GM12878 (cell line): ENCODE results near the gene RAD18. TPM values are rescaled to one million over a fixed set of nuclear protein-coding genes. Genes with fewer than 3 reads are reported as not detected.

Experiments
- ETV6 ChIP-seq, 2 experiments: fragments of 450-650 bp in 1 of 2; IDR thresholded peaks in 1 of 2; conservative IDR thresholded peaks in 1 of 2; 2 replicates each; pipeline ENCODE4 v1.6.1; 2014; ENCODE audit warnings: antibody characterized with exemption in 1 of 2, borderline replicate concordance in 1 of 2, low read depth in 1 of 2, mild to moderate bottlenecking in 1 of 2, moderate library complexity in 1 of 2
- IRF3 ChIP-seq: fragments of 450-650 bp; IDR thresholded peaks from 2 replicates; pipeline ENCODE4 v1.6.1; 2014; ENCODE audit warnings: mild to moderate bottlenecking
- MEF2B ChIP-seq: fragments of 450-650 bp; IDR thresholded peaks from 2 replicates; pipeline ENCODE4 v1.6.1; 2018; ENCODE audit warnings: mild to moderate bottlenecking, moderate library complexity; ENCODE audit not compliant: partially characterized antibody, poor library complexity, severe bottlenecking
- NKRF ChIP-seq: fragments of 450-650 bp; conservative IDR thresholded peaks from 2 replicates; pipeline ENCODE4 v1.6.1; 2017; ENCODE audit warnings: mild to moderate bottlenecking, moderate library complexity
- NR2C1 ChIP-seq: fragments of 450-650 bp; IDR thresholded peaks from 2 replicates; pipeline ENCODE4 v1.6.1; 2017; ENCODE audit warnings: antibody characterized with exemption, mild to moderate bottlenecking, moderate library complexity
- NR2C2 ChIP-seq: IDR thresholded peaks from 2 replicates; pipeline ENCODE4 v1.6.1; 2011; ENCODE audit warnings: borderline replicate concordance, low read depth; ENCODE audit not compliant: control insufficient read depth, insufficient read length
- PRDM15 ChIP-seq: fragments of 450-650 bp; formaldehyde crosslinking; IDR thresholded peaks from 2 replicates; pipeline ENCODE4 v1.4.0; 2020; ENCODE audit warnings: mild to moderate bottlenecking, moderate library complexity
- RCOR1 ChIP-seq: conservative IDR thresholded peaks from 2 replicates; pipeline ENCODE4 v1.6.1; 2012; ENCODE audit warnings: low read depth, low read length, improper control_type of control experiment
- RUNX3 ChIP-seq: IDR thresholded peaks from 2 replicates; pipeline ENCODE4 v1.6.1; 2012; ENCODE audit warnings: low read length, inconsistent platforms
- SIX5 ChIP-seq: IDR thresholded peaks from 2 replicates; pipeline ENCODE4 v1.6.1; 2011; ENCODE audit warnings: mild to moderate bottlenecking, low read depth, low read length, moderate library complexity; ENCODE audit not compliant: severe bottlenecking
- SRF ChIP-seq, 2 experiments: IDR thresholded peaks; 2 replicates each; pipeline ENCODE4 v1.6.1; 2011; ENCODE audit warnings: low read depth in 2 of 2, low read length in 2 of 2, mild to moderate bottlenecking in 1 of 2, moderate library complexity in 1 of 2
- STAT3 ChIP-seq: IDR thresholded peaks from 2 replicates; pipeline ENCODE4 v1.6.1; 2011; ENCODE audit warnings: low read depth, low read length, improper control_type of control experiment
- ZBTB33 ChIP-seq: fragments of 450-650 bp; IDR thresholded peaks from 2 replicates; pipeline ENCODE4 v1.6.1; 2017; ENCODE audit warnings: mild to moderate bottlenecking
- ZBTB4 ChIP-seq: fragments of 450-650 bp; formaldehyde crosslinking; IDR thresholded peaks from 2 replicates; pipeline ENCODE4 v1.4.0; 2022; ENCODE audit warnings: mild to moderate bottlenecking, moderate library complexity
- ZNF622 ChIP-seq: fragments of 450-650 bp; IDR thresholded peaks from 2 replicates; pipeline ENCODE4 v1.6.1; 2017; ENCODE audit warnings: mild to moderate bottlenecking, inconsistent platforms
- polyA plus RNA-seq, 11 experiments: library from polyadenylated mRNA; depleted of rRNA in 4 of 11; unstranded in 6 of 11; stranded (reverse) in 5 of 11; fragments of >200 nt; fragmentation: Nextera tagmentation in 4 of 11; fragmentation: Illumina TruSeq in 1 of 11; extraction: Ambion mirVana in 4 of 11; extraction: Trizol in 1 of 11; gene quantifications; 1 replicate in 1 of 11; 2 replicates in 10 of 11; pipeline versions ENCODE4 v1.2.1 to v1.2.3, GENCODE V29; 2011 to 2016; ENCODE audit warnings: inconsistent platforms in 2 of 11, missing spikeins in 2 of 11, low read depth in 1 of 11
- total RNA-seq, 4 experiments: library from RNA; depleted of rRNA in 3 of 4; stranded (reverse); fragments of >200 nt in 3 of 4; fragmentation: Illumina TruSeq in 1 of 4; extraction: Trizol in 1 of 4; gene quantifications; 2 replicates each; pipeline versions ENCODE4 v1.2.1 to v1.2.3, GENCODE V29; 2013 to 2021

The RAD18 gene
- total and polyA plus RNA-seq, 10 of the 15 experiments (the other 5 are each of a cell fraction or from before 2014, with no cell fraction given) = 8.7 to 38.6 (median 19.2) TPM

- TF ChIP-seq ZBTB4 = no peak
- no peak for TF ChIP-seq NR2C2
- TF ChIP-seq SIX5 = no peak
- TF ChIP-seq NKRF = no peak
- no peak for TF ChIP-seq NR2C1
- TF ChIP-seq MEF2B = peak; percentile 95
- TF ChIP-seq STAT3 = no peak
- TF ChIP-seq RUNX3 = peak; percentile 22; the same call in 1 of the 2 replicates
- TF ChIP-seq RCOR1 = no peak
- no peak for TF ChIP-seq PRDM15 (CRISPR knock-in tag)
- no peak for TF ChIP-seq SRF (IDR thresholded peaks at IDR 0.05; ENCODE audit: low read depth in 2 of 2, low read length in 2 of 2)
- TF ChIP-seq ZNF622 = no peak
- TF ChIP-seq ETV6 (conservative IDR thresholded peaks at IDR 0.05 in 1 of 2, IDR thresholded peaks at IDR 0.05 in 1 of 2; ENCODE audit: borderline replicate concordance in 1 of 2, low read depth in 1 of 2) = no peak
- no peak for TF ChIP-seq ZBTB33
- TF ChIP-seq IRF3 = no peak
Observed at GRCh38 chr3:8954938-8955763, 8.1 kb downstream of the RAD18 start (continued).
